ENCODE data around the gene KAT6B. TPM values are rescaled to one million over a fixed set of nuclear protein-coding genes. Genes with fewer than 3 reads are reported as not detected.

KAT6B gene
- total RNA-seq, 1 donor from 2014 or later = 155 TPM

DNA sequence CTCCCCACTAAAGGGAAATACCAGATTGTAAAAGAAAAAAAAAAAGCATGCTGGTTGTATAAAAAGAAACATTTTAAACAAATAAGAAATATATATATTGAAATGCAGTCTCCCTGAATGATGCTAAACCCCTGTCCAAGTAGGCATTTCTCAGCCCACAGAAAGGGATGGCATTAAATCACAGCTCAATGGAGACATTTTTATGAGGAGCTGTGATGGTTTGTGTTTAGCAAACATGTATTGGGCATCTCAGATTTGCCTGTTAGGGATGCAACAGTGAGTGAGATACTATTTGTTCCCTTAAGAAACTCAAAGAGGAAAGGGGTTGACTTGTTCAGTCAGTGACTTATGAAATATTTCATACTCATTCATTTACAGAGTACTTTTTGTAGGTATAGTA lies 51.5 kb downstream of the KAT6B start:
- H3K36me3 Mint-ChIP-seq = peaks cover 17% of the 10 kb centered on the region
- no peak overlapping the region for H3K4me3 Mint-ChIP-seq
- DNase-seq (ENCODE audit: low spot score in 2 of 2, unreplicated experiment in 2 of 2) = no peak

DNA sequence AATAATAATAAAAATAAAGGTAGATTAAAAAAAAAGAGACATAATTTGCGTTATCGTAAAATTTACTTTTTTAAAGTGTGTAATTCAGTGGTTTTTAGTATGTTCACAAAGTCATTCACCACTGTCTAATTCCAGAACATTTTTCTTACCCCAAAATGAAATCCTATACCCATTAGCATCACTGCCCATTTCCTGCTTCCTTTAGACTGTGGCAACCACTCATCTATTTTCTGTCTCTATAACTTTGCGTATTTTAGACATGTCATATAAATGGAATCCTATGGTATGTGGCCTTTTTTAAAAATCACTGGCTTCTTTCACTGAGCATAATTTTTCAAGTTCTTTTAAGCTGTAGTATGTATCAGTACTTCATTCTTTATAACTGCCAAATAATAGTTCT lies 53.6 kb downstream of the KAT6B start:
- H3K27me3 Mint-ChIP-seq (ENCODE audit: low read depth) = no peaks in the 10 kb centered on the region
- H3K4me1 Mint-ChIP-seq = peaks cover 54% of the 10 kb centered on the region
- TF ChIP-seq, protein P1, sequence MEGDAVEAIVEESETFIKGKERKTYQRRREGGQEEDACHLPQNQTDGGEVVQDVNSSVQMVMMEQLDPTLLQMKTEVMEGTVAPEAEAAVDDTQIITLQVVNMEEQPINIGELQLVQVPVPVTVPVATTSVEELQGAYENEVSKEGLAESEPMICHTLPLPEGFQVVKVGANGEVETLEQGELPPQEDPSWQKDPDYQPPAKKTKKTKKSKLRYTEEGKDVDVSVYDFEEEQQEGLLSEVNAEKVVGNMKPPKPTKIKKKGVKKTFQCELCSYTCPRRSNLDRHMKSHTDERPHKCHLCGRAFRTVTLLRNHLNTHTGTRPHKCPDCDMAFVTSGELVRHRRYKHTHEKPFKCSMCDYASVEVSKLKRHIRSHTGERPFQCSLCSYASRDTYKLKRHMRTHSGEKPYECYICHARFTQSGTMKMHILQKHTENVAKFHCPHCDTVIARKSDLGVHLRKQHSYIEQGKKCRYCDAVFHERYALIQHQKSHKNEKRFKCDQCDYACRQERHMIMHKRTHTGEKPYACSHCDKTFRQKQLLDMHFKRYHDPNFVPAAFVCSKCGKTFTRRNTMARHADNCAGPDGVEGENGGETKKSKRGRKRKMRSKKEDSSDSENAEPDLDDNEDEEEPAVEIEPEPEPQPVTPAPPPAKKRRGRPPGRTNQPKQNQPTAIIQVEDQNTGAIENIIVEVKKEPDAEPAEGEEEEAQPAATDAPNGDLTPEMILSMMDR (IDR thresholded peaks at IDR 0.05; ENCODE audit: unreplicated experiment) = no peak
- peaks cover 17% of the 10 kb centered on the region for H3K36me3 Mint-ChIP-seq
- DNase-seq (ENCODE audit: low spot score in 2 of 2, unreplicated experiment in 2 of 2) = no peak
- H3K27ac Mint-ChIP-seq = no peak overlapping the region
- H3K9me3 Mint-ChIP-seq = peaks cover 3% of the 10 kb centered on the region
- H3K4me3 Mint-ChIP-seq = no peak overlapping the region

More for the DNA sequence above, 51.5 kb downstream of the KAT6B start:
- Mint-ChIP-seq H3K9me3 (peaks cover 3% of the 10 kb centered on the region), H3K4me1 (peaks cover 50% of the 10 kb centered on the region), H3K27ac (no peak overlapping the region), H3K27me3 (ENCODE audit: low read depth) (no peaks in the 10 kb centered on the region)
- TF ChIP-seq, protein P1 (IDR thresholded peaks at IDR 0.05; ENCODE audit: unreplicated experiment) = no peak

DNA sequence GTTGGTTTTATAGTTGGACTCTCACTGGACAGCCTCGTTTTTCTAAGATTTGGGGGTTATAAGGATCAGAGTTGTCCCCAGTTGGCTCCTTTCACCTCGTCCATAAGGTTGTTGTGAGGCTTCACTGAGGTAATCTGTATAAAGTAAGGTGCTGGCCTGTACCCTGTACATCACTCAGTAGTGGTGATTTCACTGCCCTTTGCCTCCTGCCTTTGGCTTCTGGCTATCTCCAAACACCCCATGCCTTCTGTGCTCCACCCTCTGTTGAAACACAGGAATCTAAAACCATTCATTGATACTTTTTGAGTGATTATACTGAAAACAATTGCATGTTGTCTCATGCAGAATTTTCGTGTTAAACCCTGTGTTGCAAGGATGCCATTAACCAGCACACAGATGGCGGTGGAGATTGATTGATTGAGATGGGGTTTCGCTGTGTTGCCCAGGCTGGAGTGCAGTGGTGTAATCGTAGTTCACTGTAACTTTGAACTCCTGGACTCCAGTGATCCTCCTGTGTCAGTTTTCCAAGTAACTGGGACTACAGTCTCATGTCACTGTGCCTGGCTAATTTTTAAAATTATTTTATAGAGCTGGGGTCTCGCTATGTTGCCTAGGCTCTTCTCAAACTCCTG lies 55.0 kb downstream of the KAT6B start:
- H3K9me3 Mint-ChIP-seq = peaks cover 3% of the 10 kb centered on the region
- H3K36me3 Mint-ChIP-seq = peaks cover 17% of the 10 kb centered on the region
- H3K27ac Mint-ChIP-seq = no peak overlapping the region
- DNase-seq (ENCODE audit: low spot score in 2 of 2, unreplicated experiment in 2 of 2) = no peak
- H3K27me3 Mint-ChIP-seq (ENCODE audit: low read depth) = no peaks in the 10 kb centered on the region
- peaks cover 46% of the 10 kb centered on the region for H3K4me1 Mint-ChIP-seq
- H3K4me3 Mint-ChIP-seq = no peak overlapping the region
- TF ChIP-seq, protein P1 (IDR thresholded peaks at IDR 0.05; ENCODE audit: unreplicated experiment) = no peak

DNA sequence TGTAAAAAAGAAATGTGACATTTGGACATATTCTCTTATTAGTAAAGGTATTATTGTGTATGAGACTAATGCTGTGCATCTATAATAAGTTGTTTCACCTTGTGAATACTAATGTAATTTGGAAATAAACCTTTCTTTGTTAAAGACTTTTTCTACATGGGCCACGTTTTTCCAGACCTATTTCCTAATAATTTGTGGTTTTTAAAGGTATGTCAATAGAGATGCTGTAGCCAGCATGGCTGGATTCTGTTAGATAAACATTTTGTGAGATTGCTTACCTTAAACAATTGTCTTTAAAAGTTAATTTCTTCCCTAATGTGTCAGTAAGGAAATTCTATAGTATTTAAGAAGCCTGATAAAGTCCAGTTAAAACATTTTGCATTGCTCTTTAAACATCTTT lies 56.0 kb downstream of the KAT6B start:
- peaks cover 17% of the 10 kb centered on the region for H3K36me3 Mint-ChIP-seq
- peaks cover 3% of the 10 kb centered on the region for H3K9me3 Mint-ChIP-seq
- H3K4me3 Mint-ChIP-seq = no peak overlapping the region
- TF ChIP-seq, protein P1 (IDR thresholded peaks at IDR 0.05; ENCODE audit: unreplicated experiment) = no peak
- H3K4me1 Mint-ChIP-seq = peaks cover 38% of the 10 kb centered on the region
- no peaks in the 10 kb centered on the region for H3K27me3 Mint-ChIP-seq (ENCODE audit: low read depth)
- no peak for DNase-seq (ENCODE audit: low spot score in 2 of 2, unreplicated experiment in 2 of 2)
- H3K27ac Mint-ChIP-seq = peak overlapping the region; percentile 35

GRCh38 chr10:74882831-74883230 lies 56.4 kb downstream of the KAT6B start:
- H3K27ac Mint-ChIP-seq = peak overlapping the region; percentile 21
- peaks cover 17% of the 10 kb centered on the region for H3K36me3 Mint-ChIP-seq
- peaks cover 3% of the 10 kb centered on the region for H3K9me3 Mint-ChIP-seq
- DNase-seq (ENCODE audit: low spot score in 2 of 2, unreplicated experiment in 2 of 2) = no peak
- TF ChIP-seq, protein P1 (IDR thresholded peaks at IDR 0.05; ENCODE audit: unreplicated experiment) = no peak
- no peak overlapping the region for H3K4me3 Mint-ChIP-seq
- peaks cover 33% of the 10 kb centered on the region for H3K4me1 Mint-ChIP-seq
- H3K27me3 Mint-ChIP-seq (ENCODE audit: low read depth) = no peaks in the 10 kb centered on the region
